GM18502 (cell line): ENCODE results near the gene KRT3.

Experiments used
- ATAC-seq: cut with Tn5 transposase; IDR thresholded peaks from one replicate; pipeline ENCODE4 v1.9.1; 2021; ENCODE audit warnings: mild to moderate bottlenecking; ENCODE audit not compliant: unreplicated experiment, poor library complexity

KRT3 gene

GRCh38 chr12:52795694-52796428 lies at the start of gene KRT3:
KRT3 (minus strand) TSS chr12:52796117; CDS start chr12:52796042, 75 bp downstream.
- ATAC-seq = no peak

- ATAC-seq = no peak
These were observed 48.5 kb upstream of the KRT3 start for GRCh38 chr12:52844386-52844785.

GRCh38 chr12:52839436-52840105 lies 43.7 kb upstream of the KRT3 start:
- ATAC-seq = no peak

GRCh38 chr12:52838609-52839435 lies 42.9 kb upstream of the KRT3 start:
- no peak for ATAC-seq

GRCh38 chr12:52837781-52838608 lies 42.1 kb upstream of the KRT3 start:
- ATAC-seq = no peak

- no peak for ATAC-seq
These were observed 41.5 kb upstream of the KRT3 start for GRCh38 chr12:52837413-52837741.

- ATAC-seq = no peak
These were observed 40.8 kb upstream of the KRT3 start for GRCh38 chr12:52836491-52837412.

GRCh38 chr12:52836042-52836466 lies 40.1 kb upstream of the KRT3 start:
- no peak for ATAC-seq

- no peak for ATAC-seq
These were observed 39.5 kb upstream of the KRT3 start for GRCh38 chr12:52835271-52836041.

GRCh38 chr12:52834727-52835001 lies 38.7 kb upstream of the KRT3 start:
- ATAC-seq = no peak

- no peak for ATAC-seq
These were observed 38.2 kb upstream of the KRT3 start, which contains the start of gene KRT79 for GRCh38 chr12:52833922-52834726. KRT79 (minus strand) TSS chr12:52834311; CDS start chr12:52834260, 51 bp downstream.

GRCh38 chr12:52832985-52833905 lies 37.3 kb upstream of the KRT3 start:
- no peak for ATAC-seq

- ATAC-seq = no peak
These were observed 36.5 kb upstream of the KRT3 start for GRCh38 chr12:52832451-52832850.

GRCh38 chr12:52831251-52831650 lies 35.3 kb upstream of the KRT3 start:
- no peak for ATAC-seq

- no peak for ATAC-seq
These were observed 34.3 kb upstream of the KRT3 start for GRCh38 chr12:52829986-52830770.

GRCh38 chr12:52828591-52829021 lies 32.7 kb upstream of the KRT3 start:
- ATAC-seq = no peak
